Upper lobe of left lung (tissue), 6 donors: ENCODE results near the gene SUPT6H. TPM values are rescaled to one million over a fixed set of nuclear protein-coding genes. Genes with fewer than 3 reads are reported as not detected.

Source experiments
- ATAC-seq, 2 donors: fragments of 200-7000 bp; cut with Tn5 transposase; one replicate each; pipeline ENCODE4 v1.9.1; 2022; ENCODE audit warnings: mild to moderate bottlenecking in 2 of 2, moderate library complexity in 2 of 2; ENCODE audit not compliant: low FRiP score in 2 of 2
- DNase-seq, 2 donors: peaks; one replicate each; pipeline ENCODE4 v3.0.0-alpha.2; 2019 to 2020
- H3K27ac ChIP-seq, 4 donors: fragments of 200-600 bp; sonication (generic); one replicate each; pipeline ENCODE4 v1.5.1; 2016 to 2019
- H3K27me3 ChIP-seq, 4 donors: fragments of 200-600 bp; sonication (generic); one replicate each; pipeline ENCODE4 v1.5.1; 2017 to 2019
- H3K36me3 ChIP-seq, 4 donors: fragments of 200-600 bp; sonication (generic); one replicate each; pipeline ENCODE4 v1.5.1; 2016 to 2019
- H3K4me1 ChIP-seq, 4 donors: fragments of 200-600 bp; sonication (generic); one replicate each; pipeline ENCODE4 v1.5.1; 2018 to 2019
- H3K4me3 ChIP-seq, 4 donors: fragments of 200-600 bp; sonication (generic); one replicate each; pipeline ENCODE4 v1.5.1; 2017 to 2019; ENCODE audit warnings: mild to moderate bottlenecking in 2 of 4, moderate library complexity in 1 of 4
- H3K9me3 ChIP-seq, 4 donors: fragments of 200-600 bp; sonication (generic); one replicate each; pipeline ENCODE4 v1.5.1; 2018 to 2019
- CTCF ChIP-seq, 6 experiments: fragments of 450-650 bp in 4 of 6; fragments of 200-600 bp in 2 of 6; sonication (generic) in 2 of 6; IDR thresholded peaks; one replicate each; pipeline ENCODE4 v1.5.1; 2016 to 2019; ENCODE audit warnings: antibody characterized with exemption in 6 of 6
- EP300 ChIP-seq, 4 donors: sonication (generic); formaldehyde crosslinking; IDR thresholded peaks; one replicate each; pipeline ENCODE4 v1.5.1; 2017; ENCODE audit warnings: antibody characterized with exemption in 4 of 4, control low read depth in 2 of 4
- POLR2A ChIP-seq, 4 donors: fragments of 450-650 bp; IDR thresholded peaks; one replicate each; pipeline ENCODE4 v1.5.1; 2016 to 2017; ENCODE audit warnings: antibody characterized with exemption in 4 of 4, mild to moderate bottlenecking in 2 of 4
- POLR2AphosphoS5 ChIP-seq, 2 donors: sonication (generic); formaldehyde crosslinking; IDR thresholded peaks; one replicate each; pipeline ENCODE4 v1.5.1; 2017; ENCODE audit warnings: antibody characterized with exemption in 2 of 2
- WGBS, 2 donors: methylation state at CpG; one replicate each; pipeline ENCODE4 v1.1.5; 2017 to 2018; 5-methylcytosine and 5-hydroxymethylcytosine counted together
- total RNA-seq, 6 donors: library from RNA; depleted of rRNA in 4 of 6; stranded (reverse); fragments of >200 nt in 4 of 6; gene quantifications; one replicate each; pipeline versions ENCODE4 v1.1.0 to v1.2.1, GENCODE V29; 2016 to 2021
- donor health status: DM: no; HTN: no; CAD: no; lungs with moderate emphysema.
- donor health status: DM: no; HTN: yes; CAD: no; lungs with severe emphysema.

The SUPT6H gene
- total RNA-seq, 6 donors from 2014 or later = 57.3 to 128 (median 71.5) TPM

GRCh38 chr17:28706471-28707338, 44.7 kb downstream of the SUPT6H start:
- WGBS, 2 donors = 79 to 100% methylated on average over 2 to 5 of the region's 7 CpGs
- Histone ChIP-seq H3K36me3 (peaks cover 10 to 33% (median 21%) of the 10 kb centered on the region in 4 donors), H3K9me3 (no peaks in the 10 kb centered on the region), H3K27me3 (no peaks in the 10 kb centered on the region), H3K27ac (no peak overlapping the region), H3K4me1 (peaks cover 4 to 16% (median 9%) of the 10 kb centered on the region in 4 donors), H3K4me3 (no peak overlapping the region)
- DNase-seq (no peak), ATAC-seq (no peak)
- no peak for TF ChIP-seq POLR2AphosphoS5 (IDR thresholded peaks at IDR 0.05)
- no peak for TF ChIP-seq EP300 (IDR thresholded peaks at IDR 0.05)
- no peak for TF ChIP-seq CTCF (IDR thresholded peaks at IDR 0.05)
- no peak for TF ChIP-seq POLR2A (IDR thresholded peaks at IDR 0.05)

GRCh38 chr17:28707339-28707720, 45.3 kb downstream of the SUPT6H start:
- TF ChIP-seq CTCF (IDR thresholded peaks at IDR 0.05) (no peak), EP300 (IDR thresholded peaks at IDR 0.05) (no peak), POLR2AphosphoS5 (IDR thresholded peaks at IDR 0.05) (no peak)
- peaks cover 6 to 27% (median 15%) of the 10 kb centered on the region in 4 donors for H3K36me3 ChIP-seq
- WGBS, 2 donors = 90 to 93% methylated on average over 2 of the region's 2 CpGs

GRCh38 chr17:28710861-28711722, 49.1 kb downstream of the SUPT6H start:
- no peaks in the 10 kb centered on the region for H3K9me3 ChIP-seq
- peak overlapping the region; percentile 81 to 89 (median 84) for H3K27ac ChIP-seq
- DNase-seq = peak; percentile 92 to 99
- peaks cover 15 to 29% (median 18%) of the 10 kb centered on the region in 4 donors for H3K4me1 ChIP-seq
- TF ChIP-seq POLR2A (IDR thresholded peaks at IDR 0.05) = peak in 3 of 4 donors; percentile 50 to 82 (median 59)
- no peak for TF ChIP-seq CTCF (IDR thresholded peaks at IDR 0.05)
- TF ChIP-seq EP300 (IDR thresholded peaks at IDR 0.05) = no peak
- peak; percentile 44 to 74 for TF ChIP-seq POLR2AphosphoS5 (IDR thresholded peaks at IDR 0.05)
- ATAC-seq = peak; percentile 94 to 97
- WGBS, 2 donors = 0 to 1% methylated on average over 45 to 58 of the region's 74 CpGs
- peaks cover 0 to 15% (median 9%) of the 10 kb centered on the region in 4 donors for H3K36me3 ChIP-seq
- peak overlapping the region; percentile 40 to 75 (median 64) for H3K4me3 ChIP-seq
- H3K27me3 ChIP-seq = no peaks in the 10 kb centered on the region

More at GRCh38 chr17:28707339-28707720, 45.3 kb downstream of the SUPT6H start:
- no peak overlapping the region for H3K27ac ChIP-seq
- H3K9me3 ChIP-seq = no peaks in the 10 kb centered on the region
- ATAC-seq = no peak
- no peak overlapping the region for H3K4me3 ChIP-seq
- no peaks in the 10 kb centered on the region for H3K27me3 ChIP-seq
- peaks cover 10 to 23% (median 15%) of the 10 kb centered on the region in 4 donors for H3K4me1 ChIP-seq
- DNase-seq = no peak

- Histone ChIP-seq H3K27ac (peak within 1 kb of the TSS; percentile 81 to 89 (median 84)), H3K36me3 (peaks cover 0 to 15% (median 9%) of the 10 kb centered on the region in 4 donors), H3K27me3 (no peaks in the 10 kb centered on the region), H3K4me3 (peak within 1 kb of the TSS; percentile 40 to 75 (median 64)), H3K9me3 (no peaks in the 10 kb centered on the region), H3K4me1 (peaks cover 18 to 33% (median 23%) of the 10 kb centered on the region in 4 donors)
- ATAC-seq (peak; percentile 23 to 61), DNase-seq (no peak)
- WGBS, 2 donors = 3 to 14% methylated on average over 6 to 20 of the region's 20 CpGs
- no peak for TF ChIP-seq EP300 (IDR thresholded peaks at IDR 0.05)
- no peak for TF ChIP-seq POLR2AphosphoS5 (IDR thresholded peaks at IDR 0.05)
- TF ChIP-seq CTCF (IDR thresholded peaks at IDR 0.05) = no peak
- TF ChIP-seq POLR2A (IDR thresholded peaks at IDR 0.05) = no peak
Observed at GRCh38 chr17:28711723-28712031, 49.7 kb downstream of the SUPT6H start, which contains the start of gene PROCA1. TSS of gene PROCA1 (minus strand) at chr17:28711888. CDS start at chr17:28711660, 228 bp downstream.
